Stimulated activated CD4-positive, alpha-beta T cell treated with anti-CD3 and anti-CD28 coated beads, Interleukin-4, amount 100 ng/mL, for 48 hours (primary cell): ENCODE measurements around the gene CCNG1.
A peak's percentile ranks its signal among the peaks of the same experiment; 100 is the strongest.
"Not testable (repeated sequence)": the region's sequence is repeated elsewhere in the genome, so short reads cannot be mapped to it uniquely, and the experiment has no call there.

Source experiments
- DNase-seq, 2 donors: peaks; one replicate each; pipeline ENCODE4 v3.0.0-alpha.2; 2020; ENCODE audit warnings: low read depth in 2 of 2

The CCNG1 gene

DNA sequence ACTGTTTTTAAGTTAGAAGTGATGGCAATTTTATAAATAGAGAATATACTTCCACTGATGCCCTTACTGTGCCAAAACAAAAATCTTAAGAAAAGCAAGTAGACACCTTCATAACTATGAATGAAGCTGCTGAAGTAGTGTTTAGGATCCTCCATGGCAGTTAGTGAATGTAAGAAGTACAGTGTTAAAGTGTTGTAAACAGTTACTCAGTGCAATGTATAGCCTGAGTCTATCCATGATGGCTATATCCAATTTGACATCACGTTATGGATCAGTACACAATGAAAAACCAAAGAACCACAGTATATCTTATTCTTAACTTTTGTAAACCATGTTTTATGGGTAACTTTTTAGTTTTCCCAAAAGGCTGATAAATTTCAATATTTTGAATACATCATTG lies 7.1 kb downstream of the CCNG1 start:
- DNase-seq: no peak

DNA sequence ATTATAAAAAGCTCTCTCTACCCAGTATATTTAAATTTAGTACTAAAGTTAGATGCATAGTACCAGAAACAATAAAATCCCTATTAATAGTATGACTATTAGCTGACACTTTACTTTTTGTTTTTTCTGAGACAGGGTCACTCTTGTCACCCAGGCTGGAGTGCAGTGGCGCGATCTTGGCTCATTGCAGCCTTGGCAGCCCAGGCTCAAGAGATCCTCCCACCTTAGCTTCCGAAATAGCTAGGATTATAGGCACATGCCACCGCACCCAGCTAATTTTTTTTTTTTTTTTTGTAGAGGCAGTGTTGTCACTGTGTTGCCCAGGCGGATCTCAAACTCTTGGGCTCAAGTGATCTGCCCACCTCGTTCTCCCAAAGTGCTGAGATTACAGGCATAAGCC lies 8.0 kb downstream of the CCNG1 start:
- no peak for DNase-seq

DNA sequence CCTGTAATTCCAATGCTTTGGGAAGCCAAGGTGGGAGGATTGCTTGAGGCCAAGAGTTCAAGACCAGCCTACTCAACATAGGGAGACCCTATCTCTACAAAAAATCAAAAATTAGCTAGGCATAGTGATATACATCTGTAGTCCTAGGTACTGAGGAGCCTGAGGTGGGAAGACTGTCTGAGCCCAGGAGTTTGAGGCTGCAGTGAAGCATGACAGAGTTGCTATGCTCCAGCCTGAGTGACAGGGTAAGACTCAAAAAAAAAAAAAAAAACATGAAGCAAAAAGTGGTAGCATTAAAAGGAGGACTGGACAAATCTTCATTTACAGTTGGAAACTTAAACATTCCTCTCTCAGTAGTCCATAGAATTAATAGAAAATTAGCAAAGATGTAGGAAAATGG lies 9.8 kb downstream of the CCNG1 start:
- DNase-seq: no peak

DNA sequence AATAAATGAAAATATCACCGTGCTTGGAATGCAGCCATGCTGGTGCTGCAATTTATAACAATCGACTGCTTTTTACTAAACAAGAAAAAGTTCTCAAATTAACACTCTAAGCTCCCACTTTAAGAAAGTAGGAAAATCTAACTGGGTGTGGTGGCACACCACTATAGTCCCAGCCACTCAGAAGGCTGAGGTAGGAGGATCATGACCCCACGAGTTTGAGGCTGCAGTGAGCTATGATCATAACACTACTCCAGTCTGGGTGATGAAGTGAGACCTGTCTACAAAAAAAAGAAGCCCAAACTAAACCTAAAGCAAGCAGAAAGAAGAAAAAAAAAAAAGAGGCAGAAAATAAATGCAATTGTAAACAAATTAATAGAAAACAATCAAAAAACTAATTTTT lies 10.5 kb downstream of the CCNG1 start:
- no peak for DNase-seq

DNA sequence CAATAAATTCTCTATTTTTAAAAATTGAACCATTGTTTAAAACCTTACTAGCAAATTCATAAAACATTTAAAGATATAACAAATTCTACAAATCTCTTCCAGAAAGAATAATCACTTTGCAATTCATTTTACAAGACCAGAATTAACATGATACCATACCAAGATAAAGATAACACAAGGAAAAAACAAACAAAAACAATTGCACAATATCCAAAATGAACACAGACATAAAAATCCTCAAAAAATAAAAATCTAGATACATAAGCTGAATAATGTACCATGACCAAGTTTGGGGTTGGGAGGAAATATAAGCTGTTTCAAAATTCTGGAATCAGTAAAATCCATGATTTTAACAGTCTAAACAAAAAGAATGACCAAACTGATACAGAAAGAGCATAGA lies 11.1 kb downstream of the CCNG1 start:
- no peak for DNase-seq

DNA sequence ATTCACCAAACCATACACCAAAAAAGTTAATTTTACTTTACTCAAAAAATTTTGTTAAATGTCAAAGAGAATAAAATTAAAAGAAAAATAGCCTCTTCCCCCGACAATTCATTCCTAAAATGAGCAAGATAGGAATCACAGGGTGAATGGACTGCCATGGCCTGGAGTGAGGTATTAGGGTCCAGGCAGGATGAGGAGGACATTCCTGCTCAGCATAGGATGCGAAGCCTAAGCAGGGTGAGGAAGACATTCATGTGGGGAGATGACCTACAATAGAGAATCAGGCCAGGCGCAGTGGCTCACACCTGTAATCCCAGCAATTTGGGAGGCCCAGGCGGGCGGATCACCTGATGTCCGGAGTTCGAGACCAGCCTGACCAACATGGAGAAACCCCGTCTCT lies 14.1 kb downstream of the CCNG1 start:
- no peak for DNase-seq

DNA sequence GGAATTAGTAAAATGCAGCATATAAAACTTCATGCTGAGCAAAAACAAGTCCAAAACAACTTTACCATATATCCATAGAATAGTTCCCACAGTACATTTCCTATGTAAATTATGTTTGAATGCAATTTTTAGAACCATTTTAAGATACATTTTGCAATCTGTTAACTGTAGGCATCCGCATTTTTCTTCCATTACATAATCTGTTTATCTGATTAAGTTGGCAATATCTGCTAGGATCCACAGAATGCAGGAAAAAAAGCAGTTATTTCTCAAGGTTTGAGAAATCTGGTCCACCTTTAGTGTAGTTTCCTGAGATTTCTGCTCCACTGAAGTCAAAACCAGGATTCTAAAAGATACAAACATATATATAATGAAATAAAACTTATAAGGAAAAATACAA lies 16.3 kb downstream of the CCNG1 start:
- no peak for DNase-seq

DNA sequence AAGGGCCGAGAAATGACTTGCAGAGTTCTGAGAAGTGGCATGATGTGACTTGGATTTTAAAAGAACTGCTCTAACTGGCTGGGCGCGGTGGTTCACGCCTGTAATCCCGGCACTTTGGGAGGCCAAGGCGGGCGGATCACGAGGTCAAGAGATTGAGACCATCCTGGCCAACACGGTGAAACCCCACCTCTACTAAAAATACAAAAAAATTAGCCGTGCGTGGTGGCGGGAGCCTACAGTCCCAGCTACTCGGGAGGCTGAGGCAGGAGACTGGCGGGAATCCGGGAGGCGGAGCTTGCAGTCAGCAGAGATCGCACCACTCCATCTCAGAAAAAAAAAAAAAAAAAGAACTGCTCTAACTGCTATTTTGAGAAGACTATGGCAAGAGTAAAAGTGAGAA lies 18.0 kb downstream of the CCNG1 start:
- DNase-seq: not testable (repeated sequence)

DNA sequence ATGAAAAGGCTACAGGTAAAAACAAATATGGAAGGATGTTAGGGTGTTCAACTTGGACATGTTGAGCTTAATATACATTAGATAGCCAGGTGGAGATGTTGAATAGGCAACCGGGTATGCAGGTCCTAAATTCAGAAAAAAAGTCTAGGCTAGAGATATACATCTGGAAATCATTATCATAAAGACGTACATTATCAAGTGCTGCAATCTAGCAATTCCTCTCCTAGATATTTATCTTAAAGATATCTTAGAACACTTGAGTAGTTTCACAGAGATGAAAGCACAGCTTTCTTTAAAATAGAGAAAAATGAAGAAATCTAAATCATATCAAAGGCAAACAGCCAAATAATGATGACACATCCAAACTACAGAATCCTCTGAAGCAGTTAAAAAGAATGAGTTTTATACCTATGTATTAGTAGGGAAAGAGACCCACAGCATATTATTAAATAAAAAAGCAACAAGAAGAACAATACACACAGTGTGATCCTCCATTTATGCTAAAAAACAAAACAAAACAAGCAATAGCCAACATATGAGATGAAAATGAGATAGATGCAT lies 18.7 kb downstream of the CCNG1 start:
- no peak for DNase-seq

DNA sequence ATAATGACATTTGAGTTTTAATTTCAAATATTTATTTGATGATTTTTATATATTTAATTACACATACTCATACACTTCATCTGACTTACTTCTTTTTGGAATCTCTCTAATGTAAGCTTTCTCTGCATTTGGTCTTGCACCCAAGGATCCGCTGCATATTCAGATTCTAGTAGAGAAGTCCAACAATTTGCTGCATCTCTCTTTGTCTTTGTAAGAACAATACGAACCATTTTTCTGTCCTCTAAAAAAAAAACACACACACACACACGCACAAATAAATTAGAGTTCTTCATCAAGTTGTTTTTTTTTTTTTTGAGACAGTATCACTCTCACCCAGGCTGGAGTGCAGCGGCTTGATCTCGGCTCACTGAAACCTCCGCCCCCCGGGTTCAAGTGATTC lies 19.4 kb downstream of the CCNG1 start:
- DNase-seq: no peak

DNA sequence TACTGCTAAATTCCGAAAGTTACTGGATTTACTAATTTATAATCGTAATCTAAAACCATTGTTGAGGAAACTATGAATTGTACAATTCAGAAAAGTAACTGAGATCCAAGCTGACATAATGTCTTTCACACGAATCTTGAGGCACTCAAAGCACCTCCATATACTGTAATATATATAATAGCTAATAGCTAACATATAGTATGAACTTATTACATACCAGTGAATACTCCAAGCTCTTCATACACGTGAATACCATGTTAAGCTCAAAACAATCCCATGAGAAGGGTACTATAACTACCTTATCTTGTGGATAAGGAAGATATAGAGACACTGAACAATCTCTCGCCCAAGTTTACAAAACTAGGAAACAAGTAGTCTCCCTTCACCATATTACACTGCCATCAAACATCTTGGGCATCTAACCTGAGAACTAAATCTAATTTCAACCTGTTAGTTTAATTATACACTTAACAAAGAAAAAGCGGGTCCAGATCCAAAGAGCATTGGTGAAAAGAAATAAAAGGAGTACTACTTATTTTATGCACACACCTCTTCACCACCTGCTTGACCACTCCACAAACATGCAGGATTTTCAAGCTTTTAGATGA lies 21.5 kb downstream of the CCNG1 start:
- DNase-seq: no peak

DNA sequence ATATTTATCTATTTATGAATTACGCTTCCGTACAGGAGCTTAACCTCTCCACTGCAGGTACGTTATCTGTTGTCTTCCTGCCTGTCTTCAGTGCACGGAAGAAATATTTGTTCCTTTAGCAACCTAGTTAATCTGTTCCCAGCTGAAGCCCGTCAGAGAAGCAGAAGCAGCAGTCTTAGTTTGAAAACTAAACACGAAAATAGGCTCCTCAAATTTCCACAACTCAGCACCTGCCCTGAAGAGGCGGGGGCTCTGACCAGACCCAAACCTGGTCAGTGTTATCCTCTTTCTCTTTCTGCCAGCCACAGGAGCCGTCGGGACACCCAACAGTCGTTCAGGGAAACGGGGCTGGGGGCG lies 22.0 kb downstream of the CCNG1 start:
- no peak for DNase-seq

DNA sequence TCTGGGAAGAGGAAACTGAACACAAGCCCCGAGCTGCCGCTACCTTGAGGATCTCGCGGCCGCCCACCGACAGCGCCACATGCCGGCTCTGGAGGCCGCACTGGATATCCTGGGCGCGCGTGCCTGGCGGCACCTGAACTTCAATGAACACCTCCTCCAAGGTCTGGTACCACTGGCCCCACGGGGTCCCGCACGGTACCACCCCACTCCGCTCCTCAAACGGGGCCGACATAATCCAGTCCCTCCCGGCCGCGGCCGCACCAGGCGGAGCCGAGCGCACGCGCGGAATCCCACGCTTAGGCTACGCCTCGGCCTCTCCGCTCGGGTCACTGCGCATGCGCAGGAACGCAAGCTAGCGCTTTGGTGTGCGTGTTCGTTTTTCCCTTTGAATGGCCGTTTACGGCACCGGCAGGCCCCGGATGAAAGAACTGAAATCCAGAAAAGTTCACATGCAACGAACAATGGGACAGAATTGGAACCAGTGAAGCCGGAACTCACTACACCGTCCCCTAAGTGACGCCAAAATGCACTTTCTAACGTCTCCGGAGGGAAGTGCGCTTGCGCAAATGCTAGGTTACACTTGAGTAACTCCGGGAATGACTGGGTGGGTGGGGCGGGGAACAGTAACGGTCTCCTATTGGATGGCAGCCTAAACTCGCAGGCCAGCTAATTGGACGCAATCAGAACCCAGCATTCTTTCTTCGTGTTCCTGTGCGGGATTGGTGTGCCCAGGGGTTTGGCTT lies 22.6 kb downstream of the CCNG1 start, which contains the start of gene NUDCD2:
Gene NUDCD2 (minus strand): TSS at position 284 of the 743 bp plus-strand sequence. CDS start 52 bp downstream, at position 232.
- DNase-seq: peak; percentile 90

DNA sequence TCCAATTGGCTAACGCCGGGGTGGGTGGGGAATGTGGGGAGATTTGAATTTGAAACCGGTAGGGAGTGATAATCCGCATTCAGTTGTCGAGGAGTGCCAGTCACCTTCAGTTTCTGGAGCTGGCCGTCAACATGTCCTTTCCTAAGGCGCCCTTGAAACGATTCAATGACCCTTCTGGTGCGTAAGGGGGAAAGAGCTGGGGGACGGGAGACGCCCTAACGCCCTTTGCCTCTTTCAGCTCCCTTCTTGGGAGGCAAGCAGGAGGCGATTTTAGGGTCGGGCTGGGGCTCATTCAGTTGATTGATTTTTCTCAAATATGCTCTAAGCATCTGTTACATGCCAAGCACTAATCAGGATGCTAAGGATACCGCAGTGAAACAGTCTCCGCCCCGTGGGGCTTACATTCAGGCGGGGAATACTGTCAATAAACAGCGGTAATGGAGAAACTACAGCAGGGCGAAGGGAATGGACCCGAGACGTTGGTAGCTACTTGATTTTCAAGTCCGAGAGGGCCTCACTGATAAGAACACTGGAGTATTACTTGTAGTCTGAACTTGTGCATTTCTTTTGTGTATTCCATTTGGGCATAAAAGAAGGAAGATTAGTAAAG lies 23.3 kb downstream of the CCNG1 start, which contains the start of gene HMMR:
Gene HMMR (plus strand): TSS at position 71 of the 610 bp plus-strand sequence. CDS start 61 bp downstream, at position 132.
- no peak for DNase-seq

DNA sequence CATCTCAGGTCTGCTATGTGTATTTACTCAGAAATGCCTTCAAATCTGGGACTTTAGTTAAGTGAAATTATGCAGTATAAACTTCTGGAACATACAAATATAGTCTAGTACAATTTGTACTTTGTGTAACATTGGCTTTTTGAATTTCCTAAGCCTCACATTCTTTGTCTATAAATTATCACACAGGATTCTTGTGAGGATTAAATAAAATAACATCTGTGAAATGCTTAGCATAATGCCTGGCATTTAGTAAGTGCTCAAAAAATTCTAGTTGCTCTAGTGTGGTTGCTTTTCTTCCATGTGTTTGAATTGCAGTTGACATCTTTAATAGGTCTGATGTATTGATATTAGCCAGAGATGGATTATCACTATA lies 25.7 kb downstream of the CCNG1 start:
- DNase-seq: no peak

DNA sequence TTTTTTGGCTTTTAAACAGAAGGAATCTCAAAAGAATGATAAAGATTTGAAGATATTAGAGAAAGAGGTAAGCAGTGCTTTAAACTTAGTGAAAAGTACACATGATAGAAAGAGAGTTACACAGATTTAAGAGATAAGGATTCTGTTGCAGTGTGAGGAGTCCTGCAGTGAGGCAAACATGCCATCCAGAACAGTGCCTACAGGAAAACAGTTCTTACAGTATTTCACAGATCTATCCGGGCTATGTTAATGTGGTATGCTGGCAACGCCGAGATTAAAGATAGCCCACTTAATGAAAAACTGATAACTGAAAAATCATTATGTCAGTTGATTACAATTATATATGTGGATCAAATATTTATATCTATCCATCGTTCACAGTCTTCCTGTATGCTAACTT lies 30.3 kb downstream of the CCNG1 start:
- no peak for DNase-seq

DNA sequence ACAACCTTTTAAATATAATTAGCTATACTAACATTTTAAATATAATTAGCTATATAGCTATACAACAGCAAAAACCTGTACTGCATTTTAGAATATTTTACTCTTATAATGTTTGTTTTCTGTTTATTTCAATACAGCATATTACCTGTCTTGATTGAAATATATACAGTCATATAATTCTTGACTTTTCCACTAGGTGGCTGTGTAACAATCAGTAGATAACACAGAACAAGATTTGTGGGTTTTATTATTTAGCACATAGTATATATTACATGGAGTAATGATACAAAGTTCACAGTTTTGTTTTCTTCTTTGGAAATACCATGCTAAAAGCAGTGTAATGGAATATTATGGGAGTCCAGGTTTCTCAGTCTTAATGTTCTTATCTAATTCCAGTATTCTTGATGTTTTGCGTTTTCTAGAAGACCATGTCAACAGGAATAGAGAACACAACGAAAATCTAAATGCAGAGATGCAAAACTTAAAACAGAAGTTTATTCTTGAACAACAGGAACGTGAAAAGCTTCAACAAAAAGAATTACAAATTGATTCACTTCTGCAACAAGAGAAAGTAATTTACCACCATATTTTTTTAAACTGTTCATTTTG lies 36.3 kb downstream of the CCNG1 start:
- DNase-seq: no peak

DNA sequence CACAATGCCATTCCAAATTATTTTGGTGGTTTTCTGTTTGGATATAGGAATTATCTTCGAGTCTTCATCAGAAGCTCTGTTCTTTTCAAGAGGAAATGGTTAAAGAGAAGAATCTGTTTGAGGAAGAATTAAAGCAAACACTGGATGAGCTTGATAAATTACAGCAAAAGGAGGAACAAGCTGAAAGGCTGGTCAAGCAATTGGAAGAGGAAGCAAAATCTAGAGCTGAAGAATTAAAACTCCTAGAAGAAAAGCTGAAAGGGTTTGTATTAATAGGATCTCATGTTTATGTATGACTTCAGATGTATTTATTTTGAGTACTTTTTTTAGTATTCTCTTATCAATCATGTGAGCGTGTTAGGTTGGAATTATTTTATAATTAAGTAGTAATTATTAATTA lies 38.0 kb downstream of the CCNG1 start:
- no peak for DNase-seq

DNA sequence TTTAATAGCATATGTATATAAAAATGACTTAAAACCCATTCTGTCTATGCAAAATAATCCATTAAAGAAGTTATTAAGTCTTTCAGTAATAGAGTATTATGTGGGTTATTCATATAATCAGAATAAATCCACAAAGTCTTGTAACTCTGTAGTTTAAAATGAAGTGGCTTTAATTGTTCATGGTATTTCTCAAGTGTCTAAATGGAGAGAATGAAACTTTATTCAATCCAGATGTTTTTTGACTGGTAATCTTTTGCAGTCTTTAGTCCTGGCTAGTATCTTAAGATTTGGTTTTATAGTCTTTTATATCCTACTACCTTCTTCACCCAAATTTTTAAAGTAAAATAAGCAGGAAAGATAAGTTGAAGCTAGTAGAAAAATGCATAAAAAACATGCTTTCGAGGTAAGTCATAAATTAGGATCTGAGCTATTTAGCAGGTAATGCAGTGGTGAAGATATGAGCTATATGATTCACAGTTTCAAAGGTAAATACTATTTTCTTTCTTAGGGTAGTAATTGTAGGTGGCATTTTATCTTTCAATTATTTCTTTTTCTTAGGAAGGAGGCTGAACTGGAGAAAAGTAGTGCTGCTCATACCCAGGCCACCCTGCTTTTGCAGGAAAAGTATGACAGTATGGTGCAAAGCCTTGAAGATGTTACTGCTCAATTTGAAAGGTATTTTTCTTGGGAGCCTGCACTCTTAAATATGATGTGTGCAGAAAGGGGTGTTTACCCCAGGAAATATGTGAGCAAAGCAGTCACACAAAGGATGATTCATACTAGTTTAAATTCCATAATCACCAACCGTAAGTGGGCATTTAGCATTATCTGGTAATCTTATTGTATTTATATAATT lies 41.0 kb downstream of the CCNG1 start:
- no peak for DNase-seq

DNA sequence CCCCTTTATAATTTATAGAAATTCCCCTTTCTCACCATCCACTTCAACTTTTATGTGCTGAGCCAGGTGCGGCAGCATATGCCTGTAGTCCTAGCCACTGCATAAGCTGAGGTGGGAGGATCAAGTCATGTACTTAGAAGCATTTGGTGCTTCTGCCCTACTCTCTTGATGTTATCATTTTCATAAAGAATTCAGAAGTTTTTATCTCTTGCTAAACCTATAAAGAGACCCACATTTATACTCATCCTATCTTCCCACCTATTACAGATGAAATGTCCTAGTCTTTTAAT lies 41.5 kb downstream of the CCNG1 start:
- DNase-seq: no peak

DNA sequence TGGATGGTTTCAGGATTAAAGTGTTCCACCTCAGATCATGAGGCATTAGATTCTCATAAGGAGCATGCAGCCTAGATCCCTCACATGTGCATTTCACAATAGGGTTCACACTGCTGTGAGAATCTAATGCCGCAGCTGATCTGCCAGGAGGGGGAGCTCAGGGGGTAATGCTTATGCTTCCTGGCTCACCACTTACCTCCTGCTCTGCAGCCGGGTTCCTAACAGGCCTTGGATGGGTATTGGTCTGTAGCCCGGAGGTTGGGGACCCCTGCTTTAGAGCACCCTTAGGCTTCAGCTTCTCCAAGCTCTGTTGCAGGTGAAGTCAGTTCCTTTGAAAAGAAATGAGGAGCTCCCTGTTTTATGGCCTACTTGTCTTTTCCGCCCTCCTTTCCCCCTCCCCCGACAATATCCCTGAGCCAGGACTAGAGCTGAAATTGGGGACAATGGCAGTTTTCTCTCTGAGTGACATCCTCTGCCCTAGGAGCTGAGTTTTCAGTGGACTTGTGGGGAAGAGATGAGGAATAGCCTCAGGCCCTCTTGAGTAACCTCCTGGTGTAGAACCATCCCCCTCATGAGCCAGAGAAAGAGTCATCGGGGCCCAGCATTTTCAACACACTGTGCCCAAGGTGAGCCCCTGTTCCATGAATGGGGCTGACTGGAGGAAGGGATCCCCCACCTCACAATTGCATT lies 51.8 kb downstream of the CCNG1 start:
- no peak for DNase-seq
